Neural cell (in vitro differentiated cells): Measurements from ENCODE around the gene TGFBR3. TPM values are rescaled to one million over a fixed set of nuclear protein-coding genes. Genes with fewer than 3 reads are reported as not detected.

Experiments
- H2AFZ ChIP-seq: fragments of 200-600, 300-800 bp; sonication (generic), shearing (Covaris generic); 2 replicates; pipeline ENCODE4 v1.6.0; 2014; ENCODE audit warnings: low read depth, mild to moderate bottlenecking, antibody characterized with exemption, low read length, moderate library complexity
- H3F3A ChIP-seq: fragments of 200-600 bp; shearing (Covaris generic); 2 replicates; pipeline ENCODE4 v1.6.1; 2016; ENCODE audit warnings: mild to moderate bottlenecking, moderate library complexity, mixed read lengths, antibody characterized with exemption, low read length; ENCODE audit not compliant: insufficient read depth, poor library complexity, severe bottlenecking
- H3K27ac ChIP-seq: fragments of 200-600, 300-800 bp; sonication (generic), shearing (Covaris generic); 2 replicates; pipeline ENCODE4 v1.5.1; 2014; ENCODE audit warnings: mild to moderate bottlenecking, low read length, moderate library complexity
- H3K27me3 ChIP-seq: fragments of 300-800, 200-600 bp; sonication (generic), shearing (Covaris generic); 2 replicates; pipeline ENCODE4 v1.6.0; 2014; ENCODE audit warnings: mild to moderate bottlenecking, low read depth, low read length, moderate library complexity; ENCODE audit not compliant: insufficient read depth
- H3K36me3 ChIP-seq: fragments of 300-800, 200-600 bp; sonication (generic), shearing (Covaris generic); 2 replicates; pipeline ENCODE4 v1.5.1; 2014; ENCODE audit warnings: mild to moderate bottlenecking, antibody characterized with exemption, low read length, moderate library complexity; ENCODE audit not compliant: insufficient read depth
- H3K4me2 ChIP-seq: fragments of 300-800, 200-600 bp; sonication (generic), shearing (Covaris generic); 2 replicates; pipeline ENCODE4 v1.6.0; 2014; ENCODE audit warnings: mild to moderate bottlenecking, low read length
- H3K4me3 ChIP-seq: fragments of 300-800, 200-600 bp; sonication (generic), shearing (Covaris generic); 2 replicates; pipeline ENCODE4 v1.5.1; 2014; ENCODE audit warnings: mild to moderate bottlenecking, low read length, moderate library complexity
- H3K79me2 ChIP-seq: fragments of 200-600 bp; shearing (Covaris generic); replicated peaks from 2 replicates; pipeline ENCODE4 v1.6.0; 2014; ENCODE audit warnings: mild to moderate bottlenecking, low read length, moderate library complexity; ENCODE audit not compliant: insufficient read depth
- H3K9ac ChIP-seq: fragments of 300-800, 200-600 bp; sonication (generic), shearing (Covaris generic); 2 replicates; pipeline ENCODE4 v1.6.1; 2016; ENCODE audit warnings: mild to moderate bottlenecking, low read length, mixed read lengths
- H3K9me2 ChIP-seq: fragments of 200-600 bp; shearing (Covaris generic); 2 replicates; pipeline ENCODE4 v1.6.1; 2016; ENCODE audit warnings: mild to moderate bottlenecking, low read length, mixed read lengths; ENCODE audit not compliant: insufficient read depth
- H3K9me3 ChIP-seq: fragments of 200-600, 300-800 bp; sonication (generic), shearing (Covaris generic); 2 replicates; pipeline ENCODE4 v1.6.1; 2016; ENCODE audit warnings: mild to moderate bottlenecking, mixed run types, low read length, moderate library complexity, mixed read lengths
- H4K20me1 ChIP-seq: fragments of 200-600 bp; shearing (Covaris generic); 2 replicates; pipeline ENCODE4 v1.6.1; 2016; ENCODE audit warnings: mild to moderate bottlenecking, mixed run types; ENCODE audit not compliant: insufficient read depth
- EP300 ChIP-seq: fragments of 450-650 bp; conservative IDR thresholded peaks from 2 replicates; pipeline ENCODE4 v1.6.1; 2014; ENCODE audit warnings: antibody characterized with exemption, mild to moderate bottlenecking, moderate library complexity; ENCODE audit not compliant: poor library complexity, severe bottlenecking
- EZH2 ChIP-seq: fragments of 200-600, 300-800 bp; shearing (Covaris generic), sonication (generic); IDR thresholded peaks from 2 replicates; pipeline ENCODE4 v1.6.1; 2014; ENCODE audit warnings: antibody characterized with exemption, low read length, borderline replicate concordance, mild to moderate bottlenecking; ENCODE audit not compliant: insufficient read depth, poor library complexity, severe bottlenecking
- MXI1 ChIP-seq: fragments of 450-650 bp; conservative IDR thresholded peaks from 2 replicates; pipeline ENCODE4 v1.6.1; 2014; ENCODE audit warnings: antibody characterized with exemption, mild to moderate bottlenecking; ENCODE audit not compliant: poor library complexity, severe bottlenecking
- POLR2AphosphoS5 ChIP-seq: IDR thresholded peaks from 2 replicates; pipeline ENCODE4 v1.6.1; 2012
- RAD21 ChIP-seq: fragments of 450-650 bp; conservative IDR thresholded peaks from 2 replicates; pipeline ENCODE4 v1.6.1; 2014; ENCODE audit warnings: antibody characterized with exemption, mild to moderate bottlenecking, moderate library complexity
- SMC3 ChIP-seq: fragments of 450-650 bp; conservative IDR thresholded peaks from 2 replicates; pipeline ENCODE4 v1.6.1; 2014; ENCODE audit warnings: antibody characterized with exemption, mild to moderate bottlenecking, moderate library complexity; ENCODE audit not compliant: poor library complexity
- TAF1 ChIP-seq: IDR thresholded peaks from 2 replicates; pipeline ENCODE4 v1.6.1; 2012; ENCODE audit warnings: low read depth
- polyA plus RNA-seq: library from polyadenylated mRNA; depleted of rRNA; stranded (reverse); fragments of >200 nt; gene quantifications from 2 replicates; pipeline ENCODE4 v1.2.3, GENCODE V29; 2014
- TF ChIP-seq, protein P1 (sequence below): fragments of 450-650 bp; IDR thresholded peaks from 2 replicates; pipeline ENCODE4 v1.5.1; 2014; ENCODE audit warnings: antibody characterized with exemption, mild to moderate bottlenecking, moderate library complexity; ENCODE audit not compliant: poor library complexity, severe bottlenecking
- TF ChIP-seq, protein P2 (sequence below): IDR thresholded peaks from 2 replicates; pipeline ENCODE4 v1.6.1; 2012; ENCODE audit warnings: borderline replicate concordance

TGFBR3 gene
- polyA plus RNA-seq, 1 donor from 2014 or later = 0.25 TPM

DNA sequence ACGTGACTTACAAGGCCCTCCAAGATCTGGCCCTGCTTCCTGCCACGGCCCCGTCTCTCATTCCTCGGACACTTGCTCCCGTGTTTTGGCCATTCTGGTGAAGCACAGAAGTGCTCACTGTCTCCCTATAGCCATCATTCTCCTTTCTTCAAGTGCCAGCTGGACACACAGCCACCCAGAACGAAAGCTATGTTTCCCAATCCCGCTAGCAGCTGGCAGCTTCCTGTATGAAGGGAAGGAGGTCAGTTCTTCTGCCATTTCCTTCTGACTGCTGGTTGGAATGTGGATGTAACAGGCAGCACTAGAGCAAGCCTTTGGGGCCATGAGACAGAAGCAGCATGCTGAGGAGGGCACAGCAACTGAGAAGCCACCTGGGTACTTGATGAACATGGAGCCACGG is 82.8 kb downstream of the TGFBR3 start:
- Histone ChIP-seq H3K9me3 (no peaks in the 10 kb centered on the region), H3K9ac (no peak overlapping the region), H2AFZ (no peak overlapping the region), H3K9me2 (no peaks in the 10 kb centered on the region), H3K36me3 (no peaks in the 10 kb centered on the region), H3K4me3 (no peak overlapping the region), H3K79me2 (no peaks in the 10 kb centered on the region), H3K27ac (no peak overlapping the region), H3K4me2 (no peak overlapping the region), H3F3A (no peaks in the 10 kb centered on the region), H4K20me1 (no peaks in the 10 kb centered on the region), H3K27me3 (no peaks in the 10 kb centered on the region)
- TF ChIP-seq SMC3 = no peak
- no peak for TF ChIP-seq TAF1
- TF ChIP-seq RAD21 = no peak
- TF ChIP-seq, protein P1, sequence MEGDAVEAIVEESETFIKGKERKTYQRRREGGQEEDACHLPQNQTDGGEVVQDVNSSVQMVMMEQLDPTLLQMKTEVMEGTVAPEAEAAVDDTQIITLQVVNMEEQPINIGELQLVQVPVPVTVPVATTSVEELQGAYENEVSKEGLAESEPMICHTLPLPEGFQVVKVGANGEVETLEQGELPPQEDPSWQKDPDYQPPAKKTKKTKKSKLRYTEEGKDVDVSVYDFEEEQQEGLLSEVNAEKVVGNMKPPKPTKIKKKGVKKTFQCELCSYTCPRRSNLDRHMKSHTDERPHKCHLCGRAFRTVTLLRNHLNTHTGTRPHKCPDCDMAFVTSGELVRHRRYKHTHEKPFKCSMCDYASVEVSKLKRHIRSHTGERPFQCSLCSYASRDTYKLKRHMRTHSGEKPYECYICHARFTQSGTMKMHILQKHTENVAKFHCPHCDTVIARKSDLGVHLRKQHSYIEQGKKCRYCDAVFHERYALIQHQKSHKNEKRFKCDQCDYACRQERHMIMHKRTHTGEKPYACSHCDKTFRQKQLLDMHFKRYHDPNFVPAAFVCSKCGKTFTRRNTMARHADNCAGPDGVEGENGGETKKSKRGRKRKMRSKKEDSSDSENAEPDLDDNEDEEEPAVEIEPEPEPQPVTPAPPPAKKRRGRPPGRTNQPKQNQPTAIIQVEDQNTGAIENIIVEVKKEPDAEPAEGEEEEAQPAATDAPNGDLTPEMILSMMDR = no peak
- no peak for TF ChIP-seq MXI1
- no peak for TF ChIP-seq EP300

GRCh38 chr1:91801496-91802115 is 84.3 kb downstream of the TGFBR3 start:
- Histone ChIP-seq H3K27ac (no peak overlapping the region), H3K4me3 (no peak overlapping the region), H2AFZ (no peak overlapping the region), H3K9me2 (no peaks in the 10 kb centered on the region), H3K9me3 (no peaks in the 10 kb centered on the region), H3K4me2 (no peak overlapping the region), H3K36me3 (no peaks in the 10 kb centered on the region), H4K20me1 (no peaks in the 10 kb centered on the region), H3K79me2 (no peaks in the 10 kb centered on the region), H3F3A (no peaks in the 10 kb centered on the region), H3K27me3 (no peaks in the 10 kb centered on the region), H3K9ac (no peak overlapping the region)
- TF ChIP-seq EP300 (no peak), SMC3 (no peak), RAD21 (no peak)

GRCh38 chr1:91799863-91800262 is 86.1 kb downstream of the TGFBR3 start:
- H3K4me2 ChIP-seq = no peak overlapping the region
- H3K9ac ChIP-seq = no peak overlapping the region
- no peak overlapping the region for H2AFZ ChIP-seq
- no peak for TF ChIP-seq RAD21
- no peak for TF ChIP-seq EZH2
- no peak for TF ChIP-seq POLR2AphosphoS5
- no peak for TF ChIP-seq TAF1
- TF ChIP-seq MXI1 = no peak
- TF ChIP-seq, protein P2, sequence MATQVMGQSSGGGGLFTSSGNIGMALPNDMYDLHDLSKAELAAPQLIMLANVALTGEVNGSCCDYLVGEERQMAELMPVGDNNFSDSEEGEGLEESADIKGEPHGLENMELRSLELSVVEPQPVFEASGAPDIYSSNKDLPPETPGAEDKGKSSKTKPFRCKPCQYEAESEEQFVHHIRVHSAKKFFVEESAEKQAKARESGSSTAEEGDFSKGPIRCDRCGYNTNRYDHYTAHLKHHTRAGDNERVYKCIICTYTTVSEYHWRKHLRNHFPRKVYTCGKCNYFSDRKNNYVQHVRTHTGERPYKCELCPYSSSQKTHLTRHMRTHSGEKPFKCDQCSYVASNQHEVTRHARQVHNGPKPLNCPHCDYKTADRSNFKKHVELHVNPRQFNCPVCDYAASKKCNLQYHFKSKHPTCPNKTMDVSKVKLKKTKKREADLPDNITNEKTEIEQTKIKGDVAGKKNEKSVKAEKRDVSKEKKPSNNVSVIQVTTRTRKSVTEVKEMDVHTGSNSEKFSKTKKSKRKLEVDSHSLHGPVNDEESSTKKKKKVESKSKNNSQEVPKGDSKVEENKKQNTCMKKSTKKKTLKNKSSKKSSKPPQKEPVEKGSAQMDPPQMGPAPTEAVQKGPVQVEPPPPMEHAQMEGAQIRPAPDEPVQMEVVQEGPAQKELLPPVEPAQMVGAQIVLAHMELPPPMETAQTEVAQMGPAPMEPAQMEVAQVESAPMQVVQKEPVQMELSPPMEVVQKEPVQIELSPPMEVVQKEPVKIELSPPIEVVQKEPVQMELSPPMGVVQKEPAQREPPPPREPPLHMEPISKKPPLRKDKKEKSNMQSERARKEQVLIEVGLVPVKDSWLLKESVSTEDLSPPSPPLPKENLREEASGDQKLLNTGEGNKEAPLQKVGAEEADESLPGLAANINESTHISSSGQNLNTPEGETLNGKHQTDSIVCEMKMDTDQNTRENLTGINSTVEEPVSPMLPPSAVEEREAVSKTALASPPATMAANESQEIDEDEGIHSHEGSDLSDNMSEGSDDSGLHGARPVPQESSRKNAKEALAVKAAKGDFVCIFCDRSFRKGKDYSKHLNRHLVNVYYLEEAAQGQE = no peak
- TF ChIP-seq, protein P1 = no peak
- no peak overlapping the region for H3K27ac ChIP-seq
- H3F3A ChIP-seq = no peaks in the 10 kb centered on the region
- no peaks in the 10 kb centered on the region for H3K27me3 ChIP-seq
- no peaks in the 10 kb centered on the region for H3K9me3 ChIP-seq
- no peaks in the 10 kb centered on the region for H4K20me1 ChIP-seq
- no peak overlapping the region for H3K4me3 ChIP-seq
- H3K79me2 ChIP-seq = no peaks in the 10 kb centered on the region
- no peaks in the 10 kb centered on the region for H3K9me2 ChIP-seq
- H3K36me3 ChIP-seq = no peaks in the 10 kb centered on the region
